Cardiac fibroblast (primary cell): ENCODE data around the gene DPY19L2.
"Not testable (repeated sequence)": the region's sequence is repeated elsewhere in the genome, so short reads cannot be mapped to it uniquely, and the experiment has no call there.

Experiments used
- DNase-seq, 2 donors: peaks; one replicate each; pipeline versions ENCODE4 v3.0.0 to v3.0.0-alpha.2; 2010; ENCODE audit warnings: low read depth in 2 of 2
- H3K4me3 ChIP-seq, 2 donors: replicated peaks in 1 of 2; 1 replicate in 1 of 2; 2 replicates in 1 of 2; pipeline ENCODE4 v1.5.1; 2011; ENCODE audit warnings: low read depth in 2 of 2, low read length in 2 of 2, mild to moderate bottlenecking in 2 of 2, moderate library complexity in 1 of 2
- TF ChIP-seq, protein P1 (sequence below): IDR thresholded peaks from one replicate; pipeline ENCODE4 v1.5.1; 2011; ENCODE audit warnings: low read depth, mild to moderate bottlenecking, low read length, inconsistent platforms

Gene DPY19L2

GRCh38 chr12:63668028-63668799 is at the start of gene DPY19L2:
Gene DPY19L2 (minus strand): TSS chr12:63668493. CDS start chr12:63668393, 100 bp downstream.
- peak; percentile 27 to 44 for DNase-seq
- H3K4me3 ChIP-seq = peak within 1 kb of the TSS; percentile 52 to 62
- TF ChIP-seq, protein P1, sequence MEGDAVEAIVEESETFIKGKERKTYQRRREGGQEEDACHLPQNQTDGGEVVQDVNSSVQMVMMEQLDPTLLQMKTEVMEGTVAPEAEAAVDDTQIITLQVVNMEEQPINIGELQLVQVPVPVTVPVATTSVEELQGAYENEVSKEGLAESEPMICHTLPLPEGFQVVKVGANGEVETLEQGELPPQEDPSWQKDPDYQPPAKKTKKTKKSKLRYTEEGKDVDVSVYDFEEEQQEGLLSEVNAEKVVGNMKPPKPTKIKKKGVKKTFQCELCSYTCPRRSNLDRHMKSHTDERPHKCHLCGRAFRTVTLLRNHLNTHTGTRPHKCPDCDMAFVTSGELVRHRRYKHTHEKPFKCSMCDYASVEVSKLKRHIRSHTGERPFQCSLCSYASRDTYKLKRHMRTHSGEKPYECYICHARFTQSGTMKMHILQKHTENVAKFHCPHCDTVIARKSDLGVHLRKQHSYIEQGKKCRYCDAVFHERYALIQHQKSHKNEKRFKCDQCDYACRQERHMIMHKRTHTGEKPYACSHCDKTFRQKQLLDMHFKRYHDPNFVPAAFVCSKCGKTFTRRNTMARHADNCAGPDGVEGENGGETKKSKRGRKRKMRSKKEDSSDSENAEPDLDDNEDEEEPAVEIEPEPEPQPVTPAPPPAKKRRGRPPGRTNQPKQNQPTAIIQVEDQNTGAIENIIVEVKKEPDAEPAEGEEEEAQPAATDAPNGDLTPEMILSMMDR = no peak

- DNase-seq, H3K4me3 ChIP-seq: not testable (repeated sequence)
Observed at GRCh38 chr12:63716891-63717290, 48.6 kb upstream of the DPY19L2 start.

DNA sequence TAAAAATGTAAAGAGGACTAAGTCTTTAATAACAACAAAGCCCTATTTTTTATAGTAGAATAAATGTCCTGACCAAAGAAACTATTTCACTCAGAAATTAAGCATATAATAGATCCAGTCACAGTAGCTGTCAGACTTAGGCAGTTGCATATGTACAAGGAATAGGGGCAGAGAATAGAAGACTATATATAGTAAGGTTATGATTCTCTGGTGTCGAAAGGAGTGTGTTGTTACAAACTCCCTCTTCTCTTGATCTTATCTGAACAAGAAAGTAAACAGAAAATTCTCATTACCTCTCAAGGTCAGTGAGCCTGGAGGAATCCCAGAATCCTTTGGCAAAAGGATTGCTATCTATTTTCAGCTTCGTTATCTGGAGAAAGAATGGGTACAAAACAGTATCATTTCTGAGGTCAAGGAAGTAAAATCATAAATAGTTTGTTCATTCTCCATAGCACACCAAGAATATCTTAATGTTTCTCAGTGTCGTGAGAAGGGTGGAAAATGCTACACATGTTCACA is 46.9 kb upstream of the DPY19L2 start:
- DNase-seq, H3K4me3 ChIP-seq: not testable (repeated sequence)

- not testable (repeated sequence) for H3K4me3 ChIP-seq, DNase-seq
Observed at GRCh38 chr12:63714409-63714808, 46.1 kb upstream of the DPY19L2 start.

DNA sequence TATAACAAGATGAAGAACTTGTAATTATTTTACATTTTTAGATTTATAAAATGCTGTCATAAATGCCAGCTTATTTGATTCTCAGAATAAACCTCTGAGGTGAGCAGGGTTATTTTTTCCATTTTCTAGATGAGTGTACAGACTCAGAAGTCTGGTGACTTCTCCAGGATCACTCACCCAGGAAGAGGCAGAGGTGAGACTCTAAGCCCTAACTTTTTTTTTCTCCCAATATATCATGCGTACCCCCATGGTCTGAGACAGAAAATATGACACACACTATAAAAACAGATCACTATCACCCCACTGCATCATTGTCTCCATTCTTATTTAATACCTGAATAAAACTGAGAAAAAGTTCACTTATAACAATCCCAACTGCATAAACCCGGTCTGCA is 45.4 kb upstream of the DPY19L2 start:
- not testable (repeated sequence) for DNase-seq

GRCh38 chr12:63712979-63713680 is 44.8 kb upstream of the DPY19L2 start:
- not testable (repeated sequence) for DNase-seq, H3K4me3 ChIP-seq

More for the DNA sequence above, 45.4 kb upstream of the DPY19L2 start:
- not testable (repeated sequence) for H3K4me3 ChIP-seq

DNA sequence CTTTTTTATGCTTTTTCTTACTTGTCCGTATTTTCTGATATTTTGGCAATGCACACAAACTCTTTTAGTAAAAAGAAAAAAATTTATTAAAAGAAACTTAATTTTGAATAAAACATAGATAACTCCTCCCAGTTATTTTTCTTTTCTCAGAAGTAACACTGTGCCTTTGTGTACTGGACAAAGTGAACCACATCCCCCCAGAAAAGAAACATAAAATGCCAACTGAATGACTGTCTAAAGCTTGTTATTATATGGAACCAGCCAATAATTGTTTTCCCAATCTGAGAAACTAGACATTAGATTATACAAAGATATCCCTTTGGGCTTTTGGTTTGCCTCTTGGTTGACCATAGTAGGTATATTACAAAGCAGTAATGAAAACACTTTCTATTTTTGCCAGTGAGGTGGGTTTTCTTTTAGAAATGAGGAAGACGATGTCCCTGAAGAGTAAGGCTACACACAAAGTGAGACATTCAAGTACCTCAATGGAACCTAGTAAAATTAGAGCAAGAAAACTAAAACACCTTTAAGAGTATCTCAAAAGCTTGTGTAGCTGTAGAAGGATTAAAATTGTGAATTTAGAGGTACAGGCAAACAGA is 44.2 kb upstream of the DPY19L2 start:
- not testable (repeated sequence) for H3K4me3 ChIP-seq
- peak in 1 of 2 donors; percentile 17 for DNase-seq

- peak in 1 of 2 donors; percentile 53 for DNase-seq
- not testable (repeated sequence) for H3K4me3 ChIP-seq
Observed at GRCh38 chr12:63711339-63711738, 43.0 kb upstream of the DPY19L2 start.

DNA sequence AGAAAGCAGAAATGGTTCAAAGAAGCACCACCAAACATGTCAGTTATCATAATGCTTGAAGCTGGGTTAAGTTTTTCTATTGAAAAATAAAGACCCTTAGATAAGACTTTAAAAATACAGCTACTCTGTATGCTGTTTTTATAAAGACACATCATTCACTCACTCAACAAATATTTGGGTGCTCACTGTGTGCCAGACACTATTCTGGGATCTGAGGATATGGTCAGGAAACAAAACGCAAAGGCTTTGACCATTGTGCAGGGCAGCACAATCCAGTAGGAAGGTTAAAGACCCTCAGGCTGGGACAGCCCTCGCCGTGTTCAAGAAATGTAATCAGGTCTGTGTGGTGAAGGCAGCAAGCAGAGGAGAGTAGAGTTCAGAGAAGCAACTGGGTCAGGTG is 38.0 kb upstream of the DPY19L2 start:
- TF ChIP-seq, protein P1 = no peak
- H3K4me3 ChIP-seq = no peak overlapping the region
- no peak for DNase-seq

GRCh38 chr12:63699678-63700382 is 31.5 kb upstream of the DPY19L2 start:
- not testable (repeated sequence) for DNase-seq, H3K4me3 ChIP-seq

- DNase-seq, H3K4me3 ChIP-seq: not testable (repeated sequence)
Observed at GRCh38 chr12:63699011-63699410, 30.7 kb upstream of the DPY19L2 start.

DNA sequence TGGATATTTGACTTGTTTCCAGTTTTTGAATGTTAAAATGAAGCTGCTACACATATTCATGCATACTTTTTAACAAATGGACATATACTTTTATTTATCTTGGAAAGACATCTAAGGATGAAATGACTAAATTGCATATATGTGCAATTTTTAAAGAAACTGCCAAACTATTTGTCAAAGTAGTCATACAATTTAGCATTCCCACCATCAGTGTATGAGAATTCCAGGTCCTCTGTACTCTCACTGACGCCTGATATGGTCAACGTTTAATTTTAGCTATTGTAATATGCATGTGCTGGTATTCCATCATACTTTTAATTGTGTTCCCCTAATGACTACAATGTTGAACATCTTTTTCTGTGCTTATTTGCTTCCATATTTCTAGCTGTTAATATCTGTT is 22.5 kb upstream of the DPY19L2 start:
- DNase-seq, H3K4me3 ChIP-seq: not testable (repeated sequence)

DNA sequence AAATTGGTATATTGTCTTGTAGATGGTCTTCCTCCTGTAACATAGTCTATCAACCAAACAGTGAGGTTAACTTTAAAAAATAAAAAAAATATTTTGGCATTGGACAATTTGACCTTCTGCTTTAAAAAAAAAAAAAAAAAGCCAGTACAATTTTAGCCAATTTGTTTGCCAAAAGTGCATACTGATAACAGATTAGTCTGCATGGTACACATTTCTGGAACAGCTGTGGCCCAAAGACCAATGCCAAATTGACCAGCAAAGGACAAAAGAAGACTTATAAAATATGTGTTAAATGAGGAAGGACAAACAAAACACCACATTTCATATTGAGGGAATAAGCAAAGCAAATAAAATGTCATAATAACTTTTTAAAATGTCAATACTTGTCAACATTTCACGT is 20.8 kb upstream of the DPY19L2 start:
- not testable (repeated sequence) for H3K4me3 ChIP-seq, DNase-seq

- DNase-seq, H3K4me3 ChIP-seq: not testable (repeated sequence)
Observed at GRCh38 chr12:63686623-63687022, 18.3 kb upstream of the DPY19L2 start.

DNA sequence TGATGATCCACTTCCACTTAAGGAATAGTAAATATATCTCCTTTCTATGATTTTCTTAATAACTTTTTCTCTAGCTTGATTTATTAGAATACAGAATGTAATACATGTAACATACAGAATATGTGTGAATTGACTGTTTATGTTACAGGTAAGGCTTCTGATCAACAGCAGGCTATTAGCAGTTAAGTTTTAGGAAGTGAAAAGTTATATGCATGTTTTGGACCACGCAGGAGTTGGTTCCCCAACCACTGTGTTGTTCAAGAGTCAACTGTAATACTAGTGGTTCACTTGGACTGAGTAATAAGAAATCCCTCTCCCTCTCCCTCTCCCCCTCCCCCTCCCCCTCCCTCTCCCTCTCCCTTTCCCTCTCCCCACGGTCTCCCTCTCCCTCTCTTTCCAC is 17.5 kb upstream of the DPY19L2 start:
- DNase-seq, H3K4me3 ChIP-seq: not testable (repeated sequence)
